SKM-1 treated with dmso at 0.1 percent for 144 hours (cell line): Measurements from ENCODE around the gene ILF3.

Source experiments
- DNase-seq: peaks from one replicate; lab custom pipeline; 2025; ENCODE audit not compliant: unreplicated experiment; lab: John Stamatoyannopoulos, UW

Gene ILF3

GRCh38 chr19:10727685-10728201 is 73.6 kb downstream of the ILF3 start:
- DNase-seq: no peak

DNA sequence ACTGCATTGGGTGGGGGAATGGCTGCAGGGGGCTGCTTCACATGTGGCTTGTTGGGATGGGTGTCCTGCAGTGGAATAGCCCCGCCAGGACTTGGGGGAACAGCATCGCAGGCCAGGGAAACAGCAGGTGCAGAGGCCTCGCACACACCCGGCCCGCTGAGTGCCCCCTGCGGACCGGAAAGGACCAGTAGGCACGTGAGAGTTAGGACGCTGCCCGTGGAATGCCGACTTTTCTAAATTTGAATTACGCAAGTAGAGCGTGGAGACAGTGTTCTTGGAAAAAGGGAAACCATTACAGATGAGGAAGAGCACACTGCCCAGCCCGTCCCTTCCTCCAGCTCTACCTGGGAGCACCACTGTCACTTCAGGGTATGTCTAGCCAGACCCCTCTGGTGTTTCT is 75.3 kb downstream of the ILF3 start:
- DNase-seq: no peak

DNA sequence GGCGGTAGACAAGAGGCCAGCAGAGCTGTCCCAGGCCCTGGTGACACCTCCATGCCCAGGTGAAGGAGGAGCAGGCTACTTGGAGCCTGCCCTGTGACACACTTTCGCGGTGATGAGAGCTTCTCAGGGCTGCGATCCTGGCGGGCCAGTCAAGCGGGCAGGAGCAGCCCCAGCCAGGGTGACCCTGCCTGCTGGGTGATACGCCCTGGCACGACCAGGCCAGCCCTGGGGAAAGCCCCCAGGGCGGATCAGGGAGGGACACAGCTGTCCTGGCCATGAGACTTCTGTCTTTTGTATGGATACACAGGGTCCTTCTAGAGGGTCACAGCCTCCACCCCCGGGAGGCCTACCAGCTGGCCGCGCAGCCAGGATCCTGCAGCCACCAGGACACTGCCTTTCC is 76.8 kb downstream of the ILF3 start:
- no peak for DNase-seq

- no peak for DNase-seq
Measured at GRCh38 chr19:10735741-10736140, 81.6 kb downstream of the ILF3 start.

DNA sequence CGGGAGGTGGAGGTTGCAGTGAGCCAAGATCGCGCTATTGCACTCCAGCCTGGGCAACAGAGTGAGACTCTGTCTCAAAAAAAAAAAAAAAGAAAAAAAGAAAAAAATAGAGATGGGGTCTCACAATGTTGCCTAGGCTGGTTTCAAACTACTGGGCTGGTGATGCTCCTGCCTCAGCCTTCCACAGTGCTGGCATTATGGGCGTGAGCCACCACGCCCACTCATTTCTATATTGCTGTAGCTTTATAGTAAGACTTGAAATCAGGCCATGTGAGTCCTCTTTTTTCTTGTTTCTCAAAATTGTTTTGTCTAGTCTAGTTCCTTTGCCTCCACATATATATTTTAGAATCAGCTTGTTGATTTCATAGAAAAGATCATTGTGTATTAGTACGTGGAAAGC is 82.0 kb downstream of the ILF3 start:
- DNase-seq: no peak

GRCh38 chr19:10736916-10737551 is 82.9 kb downstream of the ILF3 start:
- DNase-seq: no peak

GRCh38 chr19:10737722-10738121 is 83.6 kb downstream of the ILF3 start:
- DNase-seq: no peak

DNA sequence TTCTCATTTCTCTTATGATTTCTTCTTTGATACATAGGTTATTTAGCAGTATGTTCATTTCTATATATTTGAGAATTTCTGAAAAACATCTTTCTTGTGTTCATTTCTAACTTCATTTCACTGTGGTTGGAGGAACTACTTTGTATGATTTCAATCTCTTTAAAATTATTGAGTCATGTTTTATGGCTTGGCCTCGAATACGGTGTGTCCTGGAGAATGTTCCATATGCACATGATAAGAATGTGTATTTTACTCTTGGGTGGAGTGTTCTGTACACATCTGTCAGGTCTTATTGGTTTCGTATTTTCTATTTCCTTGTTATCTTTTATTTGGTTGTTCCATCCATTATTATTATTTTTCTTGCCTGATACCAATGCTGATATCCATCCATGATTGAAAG is 86.7 kb downstream of the ILF3 start:
- DNase-seq: no peak
